ENCODE data around the gene TKFC. TPM values are rescaled to one million over a fixed set of nuclear protein-coding genes. Genes with fewer than 3 reads are reported as not detected.

The TKFC gene
- total RNA-seq, 1 donor from 2014 or later = 59.6 TPM

DNA sequence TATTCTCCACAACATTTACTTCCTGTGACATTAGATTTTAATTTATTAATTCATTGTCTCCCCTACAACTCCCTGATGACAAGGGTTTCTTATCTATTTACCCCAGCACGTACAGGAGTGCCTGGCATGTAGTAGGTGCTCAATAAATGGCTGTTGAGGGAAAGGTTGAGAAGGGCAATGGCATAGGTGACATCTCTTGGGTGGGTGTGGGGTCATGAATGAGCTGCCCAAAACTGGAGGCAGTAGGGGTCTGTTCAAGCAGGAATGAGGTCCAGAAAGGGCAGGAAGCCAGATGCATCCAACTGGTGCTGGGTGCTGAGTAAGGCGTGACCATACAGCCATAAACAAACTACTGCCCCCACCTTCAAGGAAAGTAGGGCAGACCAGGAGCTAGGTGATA is 40.7 kb upstream of the TKFC start:
- H3K9me3 Mint-ChIP-seq (ENCODE audit: unreplicated experiment) = peaks cover 13% of the 10 kb centered on the region
- H3K4me1 Mint-ChIP-seq (ENCODE audit: low read depth, unreplicated experiment) = peaks cover 8% of the 10 kb centered on the region
- H3K27me3 Mint-ChIP-seq (ENCODE audit: unreplicated experiment) = peaks cover 19% of the 10 kb centered on the region
- no peak overlapping the region for H3K27ac Mint-ChIP-seq (ENCODE audit: unreplicated experiment)
- TF ChIP-seq, protein P1, sequence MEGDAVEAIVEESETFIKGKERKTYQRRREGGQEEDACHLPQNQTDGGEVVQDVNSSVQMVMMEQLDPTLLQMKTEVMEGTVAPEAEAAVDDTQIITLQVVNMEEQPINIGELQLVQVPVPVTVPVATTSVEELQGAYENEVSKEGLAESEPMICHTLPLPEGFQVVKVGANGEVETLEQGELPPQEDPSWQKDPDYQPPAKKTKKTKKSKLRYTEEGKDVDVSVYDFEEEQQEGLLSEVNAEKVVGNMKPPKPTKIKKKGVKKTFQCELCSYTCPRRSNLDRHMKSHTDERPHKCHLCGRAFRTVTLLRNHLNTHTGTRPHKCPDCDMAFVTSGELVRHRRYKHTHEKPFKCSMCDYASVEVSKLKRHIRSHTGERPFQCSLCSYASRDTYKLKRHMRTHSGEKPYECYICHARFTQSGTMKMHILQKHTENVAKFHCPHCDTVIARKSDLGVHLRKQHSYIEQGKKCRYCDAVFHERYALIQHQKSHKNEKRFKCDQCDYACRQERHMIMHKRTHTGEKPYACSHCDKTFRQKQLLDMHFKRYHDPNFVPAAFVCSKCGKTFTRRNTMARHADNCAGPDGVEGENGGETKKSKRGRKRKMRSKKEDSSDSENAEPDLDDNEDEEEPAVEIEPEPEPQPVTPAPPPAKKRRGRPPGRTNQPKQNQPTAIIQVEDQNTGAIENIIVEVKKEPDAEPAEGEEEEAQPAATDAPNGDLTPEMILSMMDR (IDR thresholded peaks at IDR 0.05; ENCODE audit: partially characterized antibody, unreplicated experiment) = no peak
- no peaks in the 10 kb centered on the region for H3K36me3 Mint-ChIP-seq (ENCODE audit: unreplicated experiment)
- H3K4me3 Mint-ChIP-seq (ENCODE audit: unreplicated experiment) = peak overlapping the region; percentile 64
- DNase-seq = no peak

DNA sequence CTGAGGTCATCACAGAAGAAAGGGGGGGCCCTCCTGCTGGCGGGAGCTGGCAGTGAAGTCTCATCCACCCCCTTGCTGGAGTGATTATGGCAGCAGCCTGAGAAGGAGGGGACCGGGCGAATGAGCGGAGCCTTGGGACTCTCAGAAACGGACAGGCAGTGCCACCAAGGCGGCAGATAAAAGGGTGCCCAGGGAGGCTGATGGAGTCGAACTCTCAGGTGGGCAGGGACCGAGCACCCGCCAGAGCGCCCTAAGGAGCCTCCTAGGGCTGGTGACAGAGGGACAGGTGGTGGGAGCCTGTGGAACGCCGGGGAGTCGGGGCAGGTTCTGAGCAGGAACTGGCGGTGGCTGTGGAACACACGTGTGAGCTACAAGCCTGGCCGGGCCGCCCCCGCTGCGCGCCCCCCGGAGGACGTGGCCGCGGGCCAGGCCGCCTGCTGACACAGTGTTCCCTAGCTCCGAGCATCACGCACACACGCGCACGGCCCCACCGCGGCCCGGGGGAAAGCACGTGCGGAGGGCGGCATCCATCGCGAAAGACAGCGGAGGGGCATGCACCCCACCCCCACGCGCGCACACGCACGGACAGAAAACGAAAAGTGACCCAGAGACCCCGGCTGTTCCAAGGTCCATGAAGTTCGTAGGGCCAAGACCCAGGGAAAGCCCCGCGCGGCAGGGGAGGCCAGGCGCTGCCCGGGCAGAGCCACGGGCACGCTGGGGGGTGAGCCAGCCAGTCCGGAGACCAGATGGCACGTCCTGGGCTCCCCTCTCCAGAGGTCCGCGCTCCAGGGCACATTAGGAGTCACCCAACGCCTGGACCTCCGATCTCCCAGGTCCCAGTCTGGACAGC is 38.9 kb upstream of the TKFC start:
- Mint-ChIP-seq H3K4me1 (ENCODE audit: low read depth, unreplicated experiment) (peaks cover 8% of the 10 kb centered on the region), H3K9me3 (ENCODE audit: unreplicated experiment) (peaks cover 11% of the 10 kb centered on the region), H3K27ac (ENCODE audit: unreplicated experiment) (peak overlapping the region; percentile 88)

DNA sequence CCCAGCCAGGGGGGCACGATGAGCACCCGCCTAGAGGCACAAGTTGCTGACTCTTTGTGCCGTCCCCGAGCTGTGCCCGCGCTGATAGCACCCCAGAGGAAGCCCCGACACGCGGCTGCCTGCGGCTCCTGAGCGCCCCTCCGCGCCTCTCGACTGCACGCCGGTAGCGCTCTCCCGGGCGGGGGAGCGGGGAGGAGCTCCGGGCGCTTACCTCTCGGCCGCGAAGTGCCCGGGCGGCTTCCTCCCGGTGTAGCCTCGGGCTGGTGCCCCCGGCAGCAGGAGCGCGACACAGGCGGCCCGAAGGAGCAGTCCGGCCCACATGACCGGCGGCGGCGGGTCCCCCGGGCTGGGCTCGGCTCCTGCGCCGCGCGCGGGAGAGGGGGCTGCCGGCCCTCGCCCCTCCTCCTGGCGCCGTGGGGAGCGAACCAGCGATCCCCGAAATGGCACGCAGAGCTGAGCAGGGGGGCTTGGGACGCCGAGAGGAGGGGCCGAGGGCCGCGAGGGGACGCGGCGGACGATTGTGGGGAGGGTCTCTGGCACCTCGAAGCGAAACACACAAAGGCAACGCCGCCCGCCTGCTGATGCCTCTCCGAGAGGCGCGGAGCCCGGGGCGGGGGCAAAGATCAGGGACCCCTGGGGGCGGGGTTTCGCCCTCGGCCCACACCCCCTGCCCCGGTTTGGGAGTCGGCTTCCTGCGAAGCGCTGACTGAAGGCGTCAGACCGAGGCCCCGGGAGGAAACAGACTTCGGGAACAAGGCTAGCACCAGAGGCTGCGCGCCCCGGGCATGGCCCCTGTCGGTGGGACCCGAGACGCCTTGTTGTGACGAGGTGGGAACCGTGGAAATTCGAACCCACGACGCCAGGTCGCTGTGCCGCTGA is 38.1 kb upstream of the TKFC start, which contains the start of gene VWCE:
VWCE (minus strand) TSS at position 600 of the 879 bp plus-strand sequence; CDS start at position 321, 279 bp downstream.
- peak; percentile 85 for DNase-seq
- H3K36me3 Mint-ChIP-seq (ENCODE audit: unreplicated experiment) = no peaks in the 10 kb centered on the region
- H3K27me3 Mint-ChIP-seq (ENCODE audit: unreplicated experiment) = peaks cover 19% of the 10 kb centered on the region
- peaks cover 11% of the 10 kb centered on the region for H3K9me3 Mint-ChIP-seq (ENCODE audit: unreplicated experiment)
- peak within 1 kb of the TSS; percentile 84 for H3K4me3 Mint-ChIP-seq (ENCODE audit: unreplicated experiment)
- H3K4me1 Mint-ChIP-seq (ENCODE audit: low read depth, unreplicated experiment) = peaks cover 8% of the 10 kb centered on the region
- H3K27ac Mint-ChIP-seq (ENCODE audit: unreplicated experiment) = peak within 1 kb of the TSS; percentile 86
- TF ChIP-seq, protein P1 (IDR thresholded peaks at IDR 0.05; ENCODE audit: partially characterized antibody, unreplicated experiment) = peak; percentile 19

More for the DNA sequence above, 38.9 kb upstream of the TKFC start:
- H3K27me3 Mint-ChIP-seq (ENCODE audit: unreplicated experiment) = peaks cover 19% of the 10 kb centered on the region
- TF ChIP-seq, protein P1 (IDR thresholded peaks at IDR 0.05; ENCODE audit: partially characterized antibody, unreplicated experiment) = no peak
- no peaks in the 10 kb centered on the region for H3K36me3 Mint-ChIP-seq (ENCODE audit: unreplicated experiment)
- peak; percentile 67 for DNase-seq
- H3K4me3 Mint-ChIP-seq (ENCODE audit: unreplicated experiment) = peak overlapping the region; percentile 93

DNA sequence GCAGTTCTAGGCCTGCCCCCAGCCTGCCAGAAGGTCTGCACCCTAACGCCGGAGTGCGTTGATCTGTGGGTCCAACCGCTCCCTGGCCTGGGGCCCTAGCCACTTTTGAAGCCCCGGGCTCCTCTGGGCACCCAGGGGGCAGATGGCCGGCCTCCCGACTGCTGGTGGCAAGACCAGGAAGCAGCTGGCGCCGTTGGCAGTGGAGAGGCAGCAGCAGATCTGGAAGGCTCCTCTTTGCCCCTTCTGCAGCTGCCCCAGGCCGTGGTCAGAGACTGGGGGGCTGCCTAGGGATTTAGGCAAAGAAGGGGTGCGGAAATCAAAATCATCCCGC is 37.5 kb upstream of the TKFC start:
- peak overlapping the region; percentile 71 for H3K27ac Mint-ChIP-seq (ENCODE audit: unreplicated experiment)

More for the DNA sequence above, 37.5 kb upstream of the TKFC start:
- TF ChIP-seq, protein P1 (IDR thresholded peaks at IDR 0.05; ENCODE audit: partially characterized antibody, unreplicated experiment) = no peak
- peak overlapping the region; percentile 74 for H3K4me3 Mint-ChIP-seq (ENCODE audit: unreplicated experiment)
- H3K9me3 Mint-ChIP-seq (ENCODE audit: unreplicated experiment) = peaks cover 11% of the 10 kb centered on the region
- peaks cover 8% of the 10 kb centered on the region for H3K4me1 Mint-ChIP-seq (ENCODE audit: low read depth, unreplicated experiment)
- no peak for DNase-seq
- H3K27me3 Mint-ChIP-seq (ENCODE audit: unreplicated experiment) = peaks cover 19% of the 10 kb centered on the region
- no peaks in the 10 kb centered on the region for H3K36me3 Mint-ChIP-seq (ENCODE audit: unreplicated experiment)

Data from glutamatergic neuron (in vitro differentiated cells).